HCT116 (cell line): ENCODE measurements around the gene SRGAP3. TPM values are rescaled to one million over a fixed set of nuclear protein-coding genes. Genes with fewer than 3 reads are reported as not detected.

Experiments
- ATAC-seq: fragments of 200-7000 bp; cut with Tn5 transposase; 2 replicates; pipeline ENCODE4 v1.9.1; 2020; ENCODE audit warnings: mild to moderate bottlenecking, moderate library complexity
- BruUV-seq: library from RNA; stranded (reverse); fragments of 400-500 nt; replicated peaks from 2 replicates; lab custom pipeline; 2021; lab: Mats Ljungman, UMichigan
- CTCF ChIA-PET: fragments of 300-600 bp; sonication (Branson Sonifier 250); formaldehyde crosslinking; loops from one replicate; lab custom pipeline; 2021; ENCODE audit warnings: antibody characterized with exemption; lab: Charles Lee
- POLR2A ChIA-PET: fragments of 300-600, 350-600 bp; sonication (Branson Sonifier 250); formaldehyde crosslinking; loops from one replicate; lab custom pipeline; 2021; ENCODE audit warnings: antibody characterized with exemption; lab: Charles Lee
- RAD21 ChIA-PET, 2 experiments: fragments of 300-600 bp; sonication (Branson Sonifier 250); formaldehyde crosslinking; loops; one replicate each; lab custom pipeline; 2023; ENCODE audit warnings: low total read pairs in 2 of 2; ENCODE audit not compliant: uncharacterized antibody in 2 of 2, unreplicated experiment in 2 of 2, low non-redundant PET in 1 of 2; lab: Charles Lee
- DNase-seq: peaks from one replicate; pipeline ENCODE4 v3.0.0-alpha.2; 2010; ENCODE audit warnings: low read depth, low spot score
- H2AFZ ChIP-seq: fragments of 200-600 bp; shearing (Covaris generic), sonication (generic); 2 replicates; pipeline ENCODE4 v1.6.1; 2017; ENCODE audit warnings: low read depth, mixed run types, mixed read lengths, antibody characterized with exemption, low read length; ENCODE audit not compliant: poor library complexity, severe bottlenecking
- H3K27ac ChIP-seq: 2 replicates; pipeline ENCODE4 v1.5.1; 2012; ENCODE audit warnings: low read depth, low read length
- H3K27me3 ChIP-seq: fragments of 200-600 bp; sonication (generic); 2 replicates; pipeline ENCODE4 v1.6.1; 2016; ENCODE audit warnings: mixed run types, low read length, mixed read lengths; ENCODE audit not compliant: insufficient read depth
- H3K36me3 ChIP-seq, 2 experiments: fragments of 200-500 bp in 1 of 2; fragments of 200-600 bp in 1 of 2; sonication (Bioruptor generic) in 1 of 2; sonication (generic) in 1 of 2; 2 replicates each; pipeline versions ENCODE4 v1.5.1 to v1.6.1; 2014 to 2016; ENCODE audit warnings: low read length in 2 of 2, inconsistent platforms in 1 of 2, mixed read lengths in 1 of 2, mixed run types in 1 of 2; ENCODE audit not compliant: insufficient read depth in 2 of 2, control insufficient read depth in 1 of 2
- H3K4me1 ChIP-seq, 2 experiments: fragments of 200-600 bp in 1 of 2; sonication (generic) in 1 of 2; 2 replicates each; pipeline versions ENCODE4 v1.5.1 to v1.6.1; 2012 to 2017; ENCODE audit warnings: low read length in 2 of 2, inconsistent platforms in 1 of 2, mild to moderate bottlenecking in 1 of 2, mixed read lengths in 1 of 2, mixed run types in 1 of 2, moderate library complexity in 1 of 2; ENCODE audit not compliant: insufficient read depth in 2 of 2, control insufficient read depth in 1 of 2
- H3K4me2 ChIP-seq: fragments of 200-600 bp; sonication (generic); 2 replicates; pipeline ENCODE4 v1.6.1; 2017; ENCODE audit warnings: mixed run types, low read length, mixed read lengths
- H3K4me3 ChIP-seq, 2 experiments: fragments of 200-600 bp in 1 of 2; sonication (generic) in 1 of 2; replicated peaks in 1 of 2; 2 replicates each; pipeline ENCODE4 v1.5.1; 2011 to 2016; ENCODE audit warnings: low read length in 2 of 2, control low read depth in 1 of 2, low read depth in 1 of 2, mild to moderate bottlenecking in 1 of 2, mixed read lengths in 1 of 2, mixed run types in 1 of 2
- H3K79me2 ChIP-seq: fragments of 200-600 bp; sonication (generic); 2 replicates; pipeline ENCODE4 v1.6.1; 2017; ENCODE audit warnings: mild to moderate bottlenecking, mixed run types, low read length, moderate library complexity, mixed read lengths; ENCODE audit not compliant: insufficient read depth
- H3K9ac ChIP-seq: fragments of 200-600 bp; sonication (generic); 2 replicates; pipeline ENCODE4 v1.6.1; 2016; ENCODE audit warnings: low read length, mixed read lengths
- H3K9me2 ChIP-seq: fragments of 200-600 bp; sonication (generic), shearing (Covaris generic); 2 replicates; pipeline ENCODE4 v1.6.1; 2017; ENCODE audit warnings: mixed run types, mild to moderate bottlenecking, moderate library complexity; ENCODE audit not compliant: insufficient read depth
- H3K9me3 ChIP-seq, 2 experiments: fragments of 200-500 bp in 1 of 2; fragments of 200-600 bp in 1 of 2; sonication (Bioruptor generic) in 1 of 2; sonication (generic) in 1 of 2; 2 replicates each; pipeline ENCODE4 v1.6.1; 2014 to 2017; ENCODE audit warnings: low read length in 2 of 2, mixed read lengths in 2 of 2, inconsistent platforms in 1 of 2, low read depth in 1 of 2, mild to moderate bottlenecking in 1 of 2, mixed run types in 1 of 2, moderate library complexity in 1 of 2; ENCODE audit not compliant: control insufficient read depth in 1 of 2, insufficient read depth in 1 of 2
- H4K20me1 ChIP-seq: fragments of 200-600 bp; sonication (generic), shearing (Covaris generic); 2 replicates; pipeline ENCODE4 v1.6.1; 2017; ENCODE audit warnings: mixed run types, mild to moderate bottlenecking, moderate library complexity; ENCODE audit not compliant: insufficient read depth
- CEBPB ChIP-seq: IDR thresholded peaks from 2 replicates; pipeline ENCODE4 v1.6.1; 2012; ENCODE audit warnings: low read depth
- EZH2 ChIP-seq: fragments of 200-600 bp; sonication (generic); IDR thresholded peaks from 2 replicates; pipeline ENCODE4 v1.6.1; 2017; ENCODE audit warnings: antibody characterized with exemption, mixed run types
- EZH2phosphoT487 ChIP-seq: fragments of 200-600 bp; IDR thresholded peaks from 2 replicates; pipeline ENCODE4 v1.6.1; 2018; ENCODE audit warnings: antibody characterized with exemption, borderline replicate concordance
- FOSL1 ChIP-seq: IDR thresholded peaks from 2 replicates; pipeline ENCODE4 v1.6.1; 2012; ENCODE audit warnings: low read depth
- JUND ChIP-seq: IDR thresholded peaks from 2 replicates; pipeline ENCODE4 v1.6.1; 2012
- POLR2A ChIP-seq: IDR thresholded peaks from 2 replicates; pipeline ENCODE4 v1.7.0; 2011; ENCODE audit warnings: borderline replicate concordance; ENCODE audit not compliant: insufficient read depth, insufficient read length; ENCODE audit errors: extremely low read depth
- POLR2AphosphoS5 ChIP-seq: IDR thresholded peaks from 2 replicates; pipeline ENCODE4 v1.6.1; 2011; ENCODE audit warnings: mild to moderate bottlenecking, low read depth, low read length, moderate library complexity
- RAD21 ChIP-seq: IDR thresholded peaks from 2 replicates; pipeline ENCODE4 v1.6.1; 2012; ENCODE audit warnings: low read depth, mild to moderate bottlenecking
- SP1 ChIP-seq: IDR thresholded peaks from 2 replicates; pipeline ENCODE4 v1.6.1; 2012; ENCODE audit warnings: low read depth
- SRF ChIP-seq: IDR thresholded peaks from 2 replicates; pipeline ENCODE4 v1.6.1; 2012; ENCODE audit warnings: low read depth
- YY1 ChIP-seq: IDR thresholded peaks from 2 replicates; pipeline ENCODE4 v1.6.1; 2011; ENCODE audit warnings: low read length, low read depth, moderate library complexity, mild to moderate bottlenecking; ENCODE audit not compliant: insufficient replicate concordance; ENCODE audit errors: extremely low read depth
- ZFX ChIP-seq: fragments of 450-650 bp; IDR thresholded peaks from 2 replicates; pipeline ENCODE4 v1.6.1; 2017
- ZNF274 ChIP-seq: fragments of 200-500 bp; sonication (Bioruptor generic); IDR thresholded peaks from 2 replicates; pipeline ENCODE4 v1.6.1; 2014; ENCODE audit warnings: mild to moderate bottlenecking, low read depth, low read length, inconsistent platforms
- intact Hi-C: fragments of 100-400 bp; cut with micrococcal nuclease; formaldehyde crosslinking; loops from 2 replicates; pipeline ENCODE4 v1.10.0; 2022
- total RNA-seq: library from RNA; stranded (reverse); gene quantifications from one replicate; pipeline ENCODE4 v1.2.1, GENCODE V29; 2021; ENCODE audit not compliant: unreplicated experiment
- TF ChIP-seq, protein P1 (sequence below): IDR thresholded peaks from 2 replicates; pipeline ENCODE4 v1.6.1; 2011; ENCODE audit warnings: mild to moderate bottlenecking, low read length, moderate library complexity; ENCODE audit not compliant: insufficient replicate concordance; ENCODE audit errors: extremely low read depth
- TF ChIP-seq, protein P2 (sequence below), 3 experiments: fragments of 200-600 bp in 1 of 3; sonication (generic) in 1 of 3; IDR thresholded peaks in 2 of 3; conservative IDR thresholded peaks in 1 of 3; 2 replicates each; pipeline ENCODE4 v1.5.1; 2012 to 2017; ENCODE audit warnings: low read depth in 2 of 3, low read length in 2 of 3, antibody characterized with exemption in 1 of 3, borderline replicate concordance in 1 of 3, control low read depth in 1 of 3, mild to moderate bottlenecking in 1 of 3, mixed read lengths in 1 of 3, mixed run types in 1 of 3, moderate library complexity in 1 of 3; ENCODE audit not compliant: insufficient read depth in 1 of 3

The SRGAP3 gene
- total RNA-seq, 1 experiment from 2014 or later, result 8.3 TPM

DNA sequence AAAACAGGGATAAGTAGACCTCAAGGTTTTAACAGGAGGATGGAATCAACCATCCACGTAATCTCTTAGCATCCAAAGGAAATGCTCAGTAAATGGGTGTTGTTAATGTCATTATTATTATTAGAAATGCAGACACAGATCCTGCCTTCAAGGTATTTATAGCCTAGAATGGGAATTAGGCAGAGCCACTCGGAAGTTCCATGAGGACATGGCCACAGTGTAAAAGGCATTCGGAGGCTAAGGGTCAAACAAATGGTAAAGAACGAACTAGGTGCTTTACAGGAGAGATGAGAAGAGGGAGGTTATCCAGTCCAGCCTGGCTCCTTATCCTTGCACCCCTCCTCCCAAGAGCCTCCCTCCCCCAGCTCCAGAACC lies 65.0 kb downstream of the SRGAP3 start:
- TF ChIP-seq SRF (no peak), ZNF274 (no peak), EZH2phosphoT487 (no peak), YY1 (no peak), ZFX (no peak), POLR2A (no peak), FOSL1 (no peak), RAD21 (no peak), SP1 (no peak), CEBPB (no peak), JUND (no peak), POLR2AphosphoS5 (no peak), EZH2 (no peak)
- TF ChIP-seq, protein P1, sequence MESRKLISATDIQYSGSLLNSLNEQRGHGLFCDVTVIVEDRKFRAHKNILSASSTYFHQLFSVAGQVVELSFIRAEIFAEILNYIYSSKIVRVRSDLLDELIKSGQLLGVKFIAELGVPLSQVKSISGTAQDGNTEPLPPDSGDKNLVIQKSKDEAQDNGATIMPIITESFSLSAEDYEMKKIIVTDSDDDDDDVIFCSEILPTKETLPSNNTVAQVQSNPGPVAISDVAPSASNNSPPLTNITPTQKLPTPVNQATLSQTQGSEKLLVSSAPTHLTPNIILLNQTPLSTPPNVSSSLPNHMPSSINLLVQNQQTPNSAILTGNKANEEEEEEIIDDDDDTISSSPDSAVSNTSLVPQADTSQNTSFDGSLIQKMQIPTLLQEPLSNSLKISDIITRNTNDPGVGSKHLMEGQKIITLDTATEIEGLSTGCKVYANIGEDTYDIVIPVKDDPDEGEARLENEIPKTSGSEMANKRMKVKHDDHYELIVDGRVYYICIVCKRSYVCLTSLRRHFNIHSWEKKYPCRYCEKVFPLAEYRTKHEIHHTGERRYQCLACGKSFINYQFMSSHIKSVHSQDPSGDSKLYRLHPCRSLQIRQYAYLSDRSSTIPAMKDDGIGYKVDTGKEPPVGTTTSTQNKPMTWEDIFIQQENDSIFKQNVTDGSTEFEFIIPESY, result no peak
- TF ChIP-seq, protein P2, sequence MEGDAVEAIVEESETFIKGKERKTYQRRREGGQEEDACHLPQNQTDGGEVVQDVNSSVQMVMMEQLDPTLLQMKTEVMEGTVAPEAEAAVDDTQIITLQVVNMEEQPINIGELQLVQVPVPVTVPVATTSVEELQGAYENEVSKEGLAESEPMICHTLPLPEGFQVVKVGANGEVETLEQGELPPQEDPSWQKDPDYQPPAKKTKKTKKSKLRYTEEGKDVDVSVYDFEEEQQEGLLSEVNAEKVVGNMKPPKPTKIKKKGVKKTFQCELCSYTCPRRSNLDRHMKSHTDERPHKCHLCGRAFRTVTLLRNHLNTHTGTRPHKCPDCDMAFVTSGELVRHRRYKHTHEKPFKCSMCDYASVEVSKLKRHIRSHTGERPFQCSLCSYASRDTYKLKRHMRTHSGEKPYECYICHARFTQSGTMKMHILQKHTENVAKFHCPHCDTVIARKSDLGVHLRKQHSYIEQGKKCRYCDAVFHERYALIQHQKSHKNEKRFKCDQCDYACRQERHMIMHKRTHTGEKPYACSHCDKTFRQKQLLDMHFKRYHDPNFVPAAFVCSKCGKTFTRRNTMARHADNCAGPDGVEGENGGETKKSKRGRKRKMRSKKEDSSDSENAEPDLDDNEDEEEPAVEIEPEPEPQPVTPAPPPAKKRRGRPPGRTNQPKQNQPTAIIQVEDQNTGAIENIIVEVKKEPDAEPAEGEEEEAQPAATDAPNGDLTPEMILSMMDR (IDR thresholded peaks at IDR 0.05 in 2 of 3, conservative IDR thresholded peaks at IDR 0.05 in 1 of 3; ENCODE audit: borderline replicate concordance in 1 of 3, insufficient read depth in 1 of 3, low read depth in 2 of 3, low read length in 2 of 3), result no peak
- DNase-seq, result no peak
- no peak overlapping the region for H2AFZ ChIP-seq
- ChIA-PET POLR2A (no interaction called here), CTCF (no interaction called here), RAD21 (no interaction called here)
- no peaks in the 10 kb centered on the region for H3K79me2 ChIP-seq
- H3K9me3 ChIP-seq, result no peaks in the 10 kb centered on the region
- no peak overlapping the region for H3K27ac ChIP-seq
- intact Hi-C loops, result no loop called here
- no peak overlapping the region for H3K4me2 ChIP-seq
- no peak overlapping the region for H3K4me3 ChIP-seq
- ATAC-seq, result no peak
- H3K27me3 ChIP-seq, result peaks cover 13% of the 10 kb centered on the region; the same call in 1 of the 2 replicates
- no peaks in the 10 kb centered on the region for H4K20me1 ChIP-seq
- BruUV-seq, result no TSS peak
- no peaks in the 10 kb centered on the region for H3K4me1 ChIP-seq
- H3K9ac ChIP-seq, result no peak overlapping the region
- H3K36me3 ChIP-seq, result no peaks in the 10 kb centered on the region
- no peaks in the 10 kb centered on the region for H3K9me2 ChIP-seq
